GM12878 (cell line): ENCODE measurements around the gene MAD1L1.

Experiments
- POLR2A ChIP-seq: IDR thresholded peaks from 2 replicates; pipeline ENCODE4 v1.6.1; 2011; ENCODE audit warnings: low read depth, mild to moderate bottlenecking, low read length
- YY1 ChIP-seq: IDR thresholded peaks from 2 replicates; pipeline ENCODE4 v1.6.1; 2011; ENCODE audit warnings: low read depth, mild to moderate bottlenecking, low read length

DNA sequence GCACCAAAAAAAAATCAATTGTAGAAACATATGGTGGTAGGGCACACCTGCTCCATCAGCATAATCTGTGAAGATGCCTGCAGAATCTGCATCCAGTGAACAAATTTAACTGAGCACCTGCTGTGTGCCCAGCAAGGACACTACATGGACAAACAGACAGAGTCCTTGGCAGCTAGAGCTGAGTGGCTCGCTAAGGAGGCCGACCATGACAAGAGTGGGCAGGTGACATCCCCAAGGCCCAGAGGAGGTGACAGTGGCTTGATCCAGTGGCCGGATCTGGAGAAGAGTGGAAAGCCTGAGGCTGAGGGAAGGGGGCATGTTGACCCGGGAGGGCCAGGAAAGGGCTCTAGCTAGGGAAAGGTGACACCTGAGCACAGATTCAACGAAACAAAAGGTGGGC, 68.1 kb downstream of the MAD1L1 start:
- TF ChIP-seq YY1: no peak
- TF ChIP-seq POLR2A: no peak
